Smooth muscle cell (in vitro differentiated cells): Measurements from ENCODE around the gene C11orf52. TPM values are rescaled to one million over a fixed set of nuclear protein-coding genes. Genes with fewer than 3 reads are reported as not detected.

Experiments used
- DNase-seq: peaks from one replicate; lab custom pipeline; 2025; ENCODE audit not compliant: unreplicated experiment; lab: John Stamatoyannopoulos, UW
- H2AFZ ChIP-seq: fragments of 200-600 bp; sonication (generic); 2 replicates; pipeline ENCODE4 v1.6.0; 2016; ENCODE audit warnings: antibody characterized with exemption, low read depth, mild to moderate bottlenecking
- H3F3A ChIP-seq: fragments of 200-600 bp; sonication (generic); 2 replicates; pipeline ENCODE4 v1.6.0; 2017; ENCODE audit warnings: antibody characterized with exemption, low read depth
- H3K27ac ChIP-seq: fragments of 200-600 bp; sonication (generic); 2 replicates; pipeline ENCODE4 v1.5.1; 2016; ENCODE audit warnings: low read depth, mild to moderate bottlenecking
- H3K27me3 ChIP-seq: fragments of 200-600 bp; sonication (generic); 2 replicates; pipeline ENCODE4 v1.6.1; 2016; ENCODE audit warnings: low read depth, mild to moderate bottlenecking
- H3K36me3 ChIP-seq: fragments of 200-600 bp; sonication (generic); 2 replicates; pipeline ENCODE4 v1.5.1; 2016; ENCODE audit warnings: low read depth
- H3K4me1 ChIP-seq: fragments of 200-600 bp; sonication (generic); 2 replicates; pipeline ENCODE4 v1.5.1; 2016; ENCODE audit warnings: low read depth
- H3K4me2 ChIP-seq: fragments of 200-600 bp; sonication (generic); 2 replicates; pipeline ENCODE4 v1.6.0; 2016; ENCODE audit warnings: mild to moderate bottlenecking
- H3K4me3 ChIP-seq: fragments of 200-600 bp; sonication (generic); 2 replicates; pipeline ENCODE4 v1.5.1; 2016; ENCODE audit warnings: mild to moderate bottlenecking
- H3K79me2 ChIP-seq: fragments of 200-600 bp; sonication (generic); 2 replicates; pipeline ENCODE4 v1.6.0; 2016; ENCODE audit warnings: low read depth, mild to moderate bottlenecking
- H3K9ac ChIP-seq: fragments of 200-600 bp; sonication (generic); 2 replicates; pipeline ENCODE4 v1.6.0; 2016; ENCODE audit warnings: low read depth
- H3K9me3 ChIP-seq: fragments of 200-600 bp; sonication (generic); replicated peaks from 2 replicates; pipeline ENCODE4 v1.5.1; 2016; ENCODE audit warnings: low read depth
- H4K20me1 ChIP-seq: fragments of 200-600 bp; sonication (generic); 2 replicates; pipeline ENCODE4 v1.6.0; 2016; ENCODE audit warnings: low read depth
- WGBS: methylation state at CpG from one replicate; pipeline ENCODE4 v1.1.7; 2016; ENCODE audit warnings: low lambda C conversion rate; 5-methylcytosine and 5-hydroxymethylcytosine counted together
- polyA plus RNA-seq: library from polyadenylated mRNA; unstranded; fragments of >200 nt; fragmentation: Nextera tagmentation; extraction: Ambion mirVana; gene quantifications from 2 replicates; pipeline ENCODE4 v1.2.1, GENCODE V29; 2016
- total RNA-seq: library from RNA; depleted of rRNA; stranded (reverse); fragments of >200 nt; gene quantifications from 2 replicates; pipeline ENCODE4 v1.2.3, GENCODE V29; 2014
- TF ChIP-seq, protein P1 (sequence below): fragments of 200-600 bp; sonication (generic); IDR thresholded peaks from 2 replicates; pipeline ENCODE4 v1.5.1; 2017; ENCODE audit warnings: borderline replicate concordance, mild to moderate bottlenecking, antibody characterized with exemption; ENCODE audit not compliant: insufficient read depth, poor library complexity, severe bottlenecking

C11orf52 gene
- total and polyA plus RNA-seq, 2 experiments from 2014 or later: 0.64 to 3.0 TPM

DNA sequence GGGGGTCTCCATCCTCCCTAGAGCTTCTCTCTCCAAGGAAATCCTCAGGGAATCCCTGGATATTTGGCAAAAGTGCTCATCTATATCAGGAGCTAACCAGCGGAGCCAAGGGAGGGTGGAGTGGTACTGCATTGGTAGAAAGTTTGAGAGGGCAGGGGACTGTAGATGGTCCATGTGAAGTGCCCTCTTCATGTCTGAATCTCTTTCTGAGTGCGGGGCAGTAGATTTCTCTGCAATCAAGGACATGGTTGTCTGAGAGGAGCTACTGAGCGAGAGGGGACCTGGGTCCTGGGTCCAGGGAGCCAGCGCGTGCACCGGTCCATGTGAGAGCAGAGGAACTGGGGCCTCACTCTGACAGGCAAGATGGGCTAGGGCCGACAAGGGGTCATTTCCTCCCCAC lies 19.1 kb downstream of the C11orf52 start:
- Histone ChIP-seq H3K4me3 (peak overlapping the region; percentile 66), H3K4me2 (peak overlapping the region; percentile 90), H3K9me3 (no peaks in the 10 kb centered on the region), H3K27ac (peak overlapping the region; percentile 97), H3K79me2 (peaks cover 25% of the 10 kb centered on the region), H3K9ac (peak overlapping the region; percentile 89), H3K4me1 (peaks cover 39% of the 10 kb centered on the region), H3K36me3 (no peaks in the 10 kb centered on the region), H3F3A (peaks cover 51% of the 10 kb centered on the region), H2AFZ (peak overlapping the region; percentile 28), H4K20me1 (no peaks in the 10 kb centered on the region), H3K27me3 (no peaks in the 10 kb centered on the region)
- WGBS: 77% methylated on average over 7 of the region's 7 CpGs
- TF ChIP-seq, protein P1, sequence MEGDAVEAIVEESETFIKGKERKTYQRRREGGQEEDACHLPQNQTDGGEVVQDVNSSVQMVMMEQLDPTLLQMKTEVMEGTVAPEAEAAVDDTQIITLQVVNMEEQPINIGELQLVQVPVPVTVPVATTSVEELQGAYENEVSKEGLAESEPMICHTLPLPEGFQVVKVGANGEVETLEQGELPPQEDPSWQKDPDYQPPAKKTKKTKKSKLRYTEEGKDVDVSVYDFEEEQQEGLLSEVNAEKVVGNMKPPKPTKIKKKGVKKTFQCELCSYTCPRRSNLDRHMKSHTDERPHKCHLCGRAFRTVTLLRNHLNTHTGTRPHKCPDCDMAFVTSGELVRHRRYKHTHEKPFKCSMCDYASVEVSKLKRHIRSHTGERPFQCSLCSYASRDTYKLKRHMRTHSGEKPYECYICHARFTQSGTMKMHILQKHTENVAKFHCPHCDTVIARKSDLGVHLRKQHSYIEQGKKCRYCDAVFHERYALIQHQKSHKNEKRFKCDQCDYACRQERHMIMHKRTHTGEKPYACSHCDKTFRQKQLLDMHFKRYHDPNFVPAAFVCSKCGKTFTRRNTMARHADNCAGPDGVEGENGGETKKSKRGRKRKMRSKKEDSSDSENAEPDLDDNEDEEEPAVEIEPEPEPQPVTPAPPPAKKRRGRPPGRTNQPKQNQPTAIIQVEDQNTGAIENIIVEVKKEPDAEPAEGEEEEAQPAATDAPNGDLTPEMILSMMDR: no peak
- DNase-seq: no peak

DNA sequence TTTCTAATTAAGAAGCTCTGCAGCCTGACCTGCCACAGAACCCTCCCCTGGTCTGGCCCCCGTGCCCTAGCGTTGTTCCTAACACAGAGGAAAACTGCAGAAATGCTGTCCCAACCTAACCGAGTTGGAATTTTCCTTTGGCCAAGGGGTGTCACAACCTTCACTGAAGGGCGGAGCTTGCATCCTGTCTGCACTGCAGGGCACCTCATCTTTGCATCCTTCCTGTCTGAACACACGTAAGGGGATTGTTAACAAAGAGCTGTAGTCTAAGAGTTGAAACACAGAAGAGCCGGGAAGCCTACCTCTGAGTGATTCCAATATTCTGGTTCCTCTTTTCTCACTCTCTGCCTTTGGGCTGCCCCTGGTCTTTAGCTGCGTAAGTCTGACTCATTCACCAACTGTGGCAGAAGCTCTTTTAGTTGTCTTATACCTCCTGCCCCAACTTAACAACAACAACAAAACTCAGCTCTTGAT lies 20.0 kb downstream of the C11orf52 start:
- H3K79me2 ChIP-seq: peaks cover 26% of the 10 kb centered on the region
- H3F3A ChIP-seq: peaks cover 51% of the 10 kb centered on the region
- TF ChIP-seq, protein P1: no peak
- H3K4me1 ChIP-seq: peaks cover 41% of the 10 kb centered on the region
- H2AFZ ChIP-seq: peak overlapping the region; percentile 1
- H3K4me2 ChIP-seq: peak overlapping the region; percentile 90
- no peaks in the 10 kb centered on the region for H4K20me1 ChIP-seq
- no peaks in the 10 kb centered on the region for H3K27me3 ChIP-seq
- peak overlapping the region; percentile 66 for H3K4me3 ChIP-seq
- 16% methylated on average over 7 of the region's 7 CpGs for WGBS
- no peak for DNase-seq
- no peaks in the 10 kb centered on the region for H3K36me3 ChIP-seq
- H3K9me3 ChIP-seq: no peaks in the 10 kb centered on the region
- H3K27ac ChIP-seq: peak overlapping the region; percentile 97
- peak overlapping the region; percentile 89 for H3K9ac ChIP-seq

DNA sequence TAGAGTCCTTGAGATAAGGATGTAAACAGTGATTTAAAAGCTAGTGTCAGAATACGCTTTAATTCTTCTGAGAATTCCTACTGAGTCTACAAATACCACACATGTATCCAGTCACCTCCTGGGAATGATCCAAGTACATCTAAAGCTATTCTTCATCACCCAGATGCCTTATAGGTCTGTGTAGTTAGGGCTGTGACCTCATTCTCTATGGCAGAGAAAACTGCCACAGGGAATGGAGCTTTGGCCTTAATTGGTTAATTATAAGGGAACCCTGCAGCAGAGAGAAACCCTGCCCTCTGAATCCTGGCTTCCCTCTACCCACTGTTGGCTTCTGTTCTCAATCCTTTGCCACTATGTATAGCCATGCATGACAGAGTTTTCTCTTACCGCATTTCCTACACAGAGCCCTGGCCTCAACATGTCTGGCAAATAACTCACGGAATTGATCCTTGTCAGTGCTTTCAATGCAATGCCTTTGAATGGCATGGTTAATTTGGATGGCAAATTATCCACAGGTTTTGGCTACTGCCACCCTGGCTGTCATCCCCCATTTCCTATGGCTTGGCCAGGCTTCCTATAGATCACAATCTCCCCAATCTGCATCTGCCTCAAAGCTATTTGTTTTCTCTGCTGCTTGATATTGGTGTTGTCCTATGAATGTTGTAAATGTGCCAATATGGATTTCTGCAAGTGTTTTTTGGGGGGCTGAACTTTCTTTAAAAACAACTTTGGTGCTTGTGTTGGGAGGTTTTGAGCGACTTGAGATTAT lies 21.3 kb downstream of the C11orf52 start:
- TF ChIP-seq, protein P1: no peak
- no peak for DNase-seq
- H4K20me1 ChIP-seq: no peaks in the 10 kb centered on the region
- 60% methylated on average over 4 of the region's 4 CpGs for WGBS
- peaks cover 48% of the 10 kb centered on the region for H3K4me1 ChIP-seq
- no peaks in the 10 kb centered on the region for H3K27me3 ChIP-seq
- no peaks in the 10 kb centered on the region for H3K9me3 ChIP-seq
- H3K4me2 ChIP-seq: peak overlapping the region; percentile 90
- peak overlapping the region; percentile 66 for H3K4me3 ChIP-seq
- peaks cover 26% of the 10 kb centered on the region for H3K79me2 ChIP-seq
- H3K27ac ChIP-seq: peak overlapping the region; percentile 97
- no peaks in the 10 kb centered on the region for H3K36me3 ChIP-seq
- H3F3A ChIP-seq: peaks cover 49% of the 10 kb centered on the region
- no peak overlapping the region for H2AFZ ChIP-seq
- peak overlapping the region; percentile 89 for H3K9ac ChIP-seq
